HG03520 (cell line): ENCODE measurements around the gene PNPO.

Experiments used
- ATAC-seq: cut with Tn5 transposase; IDR thresholded peaks from one replicate; pipeline ENCODE4 v1.9.1; 2021; ENCODE audit warnings: mild to moderate bottlenecking, moderate library complexity; ENCODE audit not compliant: unreplicated experiment

The PNPO gene

GRCh38 chr17:47941246-47942095 lies at the start of gene PNPO:
TSS of gene PNPO (plus strand) at chr17:47941571. CDS start at chr17:47941676, 105 bp downstream.
- peak; percentile 87 for ATAC-seq

DNA sequence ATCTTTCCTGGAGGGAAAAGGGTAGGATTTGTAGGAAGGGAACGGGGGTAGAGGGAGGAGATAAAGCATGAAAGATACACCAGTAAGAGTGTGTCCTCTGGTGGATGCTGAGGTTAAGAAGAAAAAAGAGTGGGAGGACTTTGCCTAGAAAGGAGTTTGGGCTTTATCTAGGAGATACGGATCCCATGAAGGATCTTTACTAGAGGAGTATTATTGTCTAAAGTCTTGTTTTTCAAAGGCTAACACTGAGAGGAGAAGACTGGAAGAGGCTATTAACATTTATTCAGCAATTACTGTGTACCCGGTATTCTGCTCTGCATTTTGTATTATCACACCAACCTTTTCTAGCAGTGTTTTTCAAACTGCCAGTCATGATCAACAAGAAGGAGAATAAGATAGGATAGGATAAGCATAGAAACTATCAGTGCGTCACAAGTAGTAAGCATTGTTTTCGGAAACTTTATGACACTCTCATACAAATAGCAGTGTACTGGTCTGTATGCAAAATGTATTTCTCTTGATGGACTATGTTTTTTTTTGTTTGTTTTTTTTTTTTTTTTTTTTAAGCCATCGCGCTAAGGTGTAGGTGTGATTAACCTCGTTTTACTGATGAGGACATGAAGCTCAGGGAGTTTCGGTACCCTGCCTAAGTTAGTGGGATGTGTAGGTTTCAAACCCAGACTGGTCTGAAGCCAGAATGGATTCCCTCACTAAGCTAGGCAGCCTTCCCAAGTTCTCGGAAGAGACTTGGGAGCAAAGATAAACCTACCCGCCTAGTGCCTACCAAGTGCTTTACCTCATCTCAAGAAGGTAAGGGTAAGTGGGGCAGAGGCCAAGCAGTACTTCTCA lies 46.6 kb upstream of the PNPO start:
- ATAC-seq, result no peak

- no peak for ATAC-seq
Measured at GRCh38 chr17:47895347-47895855, 46.0 kb upstream of the PNPO start.

DNA sequence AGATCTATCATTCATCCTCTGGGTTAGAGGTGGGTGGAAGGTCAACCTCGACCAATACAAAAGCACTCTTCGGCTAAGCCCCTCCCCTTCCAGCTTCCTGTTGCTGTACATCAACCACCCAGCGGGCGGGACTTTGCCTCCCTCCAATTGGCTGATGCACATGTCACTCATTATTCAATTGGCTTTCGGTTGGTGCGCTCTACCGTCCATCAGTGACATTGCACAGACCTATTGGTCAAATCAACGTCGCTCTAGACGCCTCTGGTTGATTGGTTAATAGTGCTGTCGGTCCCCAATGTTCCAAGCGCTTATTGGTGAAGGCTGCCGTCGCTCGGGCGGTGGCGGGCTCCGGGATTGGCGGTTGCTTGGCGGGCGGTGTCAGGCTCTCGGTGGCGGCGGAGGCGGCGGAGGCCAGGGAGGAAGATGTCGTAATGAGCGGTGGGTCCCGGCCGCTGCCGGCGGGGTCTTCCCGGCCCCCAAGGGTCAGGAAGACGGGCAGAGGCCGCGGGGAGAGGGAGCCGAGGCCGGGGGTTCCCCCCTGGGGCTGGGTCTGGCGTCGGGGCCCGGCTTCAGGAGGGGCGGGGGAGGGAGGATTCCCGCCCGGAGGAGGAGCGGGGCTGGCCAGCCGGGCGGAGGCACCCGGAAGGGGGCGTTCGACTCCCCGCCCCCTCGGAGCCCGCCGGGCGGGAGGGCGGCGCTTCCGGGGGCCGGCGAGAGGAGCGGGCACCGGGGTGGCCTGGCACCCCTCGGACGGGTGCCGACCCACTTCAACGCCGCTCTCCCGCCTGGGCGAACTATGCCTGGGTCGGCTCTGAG lies 45.3 kb upstream of the PNPO start, which contains the start of gene SP2:
Gene SP2, plus strand, starts transcription at position 381 of the 816 bp plus-strand sequence. Its CDS starts 51 bp downstream, at position 432.
- ATAC-seq, result peak; percentile 91

- no peak for ATAC-seq
Measured at GRCh38 chr17:47896672-47897490, 44.5 kb upstream of the PNPO start.

GRCh38 chr17:47897561-47897960 lies 43.8 kb upstream of the PNPO start:
- no peak for ATAC-seq

DNA sequence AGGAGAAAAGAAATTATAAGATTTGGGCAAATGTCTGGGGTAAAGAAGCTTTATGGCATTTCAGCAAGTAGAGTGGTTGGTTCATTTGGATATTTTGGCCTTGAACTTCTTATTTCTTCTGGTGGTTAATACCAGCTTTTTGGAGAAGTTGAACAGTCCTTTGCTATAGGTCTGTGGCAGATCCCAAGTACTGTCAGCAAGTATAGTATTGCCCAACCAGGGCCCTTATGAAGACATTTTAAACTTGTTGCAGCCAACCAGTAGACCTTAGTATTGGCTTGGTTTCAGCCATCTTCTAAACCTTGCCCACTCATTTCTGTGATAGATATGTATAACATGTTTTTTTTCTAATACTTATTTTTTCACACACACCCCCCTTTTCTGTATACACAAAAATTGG lies 43.1 kb upstream of the PNPO start:
- no peak for ATAC-seq

DNA sequence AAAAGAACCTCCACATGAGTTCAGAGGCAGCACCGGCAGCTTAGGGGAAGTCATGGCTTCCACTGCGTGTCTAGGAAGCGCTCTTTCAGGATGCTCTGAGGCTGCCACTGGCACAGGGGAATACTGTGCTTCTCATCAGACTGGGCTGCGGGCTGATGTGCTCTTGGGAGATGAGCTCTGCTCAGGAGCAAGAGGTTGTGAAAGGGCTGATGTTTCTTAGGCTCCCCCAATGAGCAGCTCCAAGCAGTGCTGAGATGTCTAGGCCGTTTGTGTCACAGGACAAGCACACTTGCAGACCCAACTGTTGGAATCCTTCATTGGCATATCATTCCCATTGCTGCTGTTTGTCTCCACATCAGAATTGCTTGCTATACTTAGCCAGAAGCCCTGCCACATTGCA lies 41.7 kb upstream of the PNPO start:
- ATAC-seq, result no peak

DNA sequence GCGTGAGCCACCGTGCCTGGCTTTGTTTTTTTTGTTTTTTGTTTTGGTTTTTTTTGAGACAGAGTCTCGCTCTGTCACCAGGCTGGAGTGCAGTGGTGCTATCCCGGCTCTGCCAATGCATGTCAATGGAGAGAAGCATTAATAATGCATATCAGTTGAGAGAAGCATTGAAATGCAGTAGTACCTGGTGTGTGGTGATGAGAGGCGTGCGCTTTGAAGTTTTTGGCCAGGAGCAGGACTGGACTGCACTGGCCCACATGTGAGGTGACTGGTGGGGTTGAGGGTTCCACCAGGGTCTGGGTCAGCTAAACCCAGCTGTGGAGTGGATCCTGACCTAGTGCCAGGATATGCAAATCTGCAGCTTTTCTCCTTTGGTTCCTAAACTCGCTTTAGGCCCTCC lies 39.9 kb upstream of the PNPO start:
- ATAC-seq, result no peak

GRCh38 chr17:47902039-47902744 lies 39.2 kb upstream of the PNPO start:
- no peak for ATAC-seq

DNA sequence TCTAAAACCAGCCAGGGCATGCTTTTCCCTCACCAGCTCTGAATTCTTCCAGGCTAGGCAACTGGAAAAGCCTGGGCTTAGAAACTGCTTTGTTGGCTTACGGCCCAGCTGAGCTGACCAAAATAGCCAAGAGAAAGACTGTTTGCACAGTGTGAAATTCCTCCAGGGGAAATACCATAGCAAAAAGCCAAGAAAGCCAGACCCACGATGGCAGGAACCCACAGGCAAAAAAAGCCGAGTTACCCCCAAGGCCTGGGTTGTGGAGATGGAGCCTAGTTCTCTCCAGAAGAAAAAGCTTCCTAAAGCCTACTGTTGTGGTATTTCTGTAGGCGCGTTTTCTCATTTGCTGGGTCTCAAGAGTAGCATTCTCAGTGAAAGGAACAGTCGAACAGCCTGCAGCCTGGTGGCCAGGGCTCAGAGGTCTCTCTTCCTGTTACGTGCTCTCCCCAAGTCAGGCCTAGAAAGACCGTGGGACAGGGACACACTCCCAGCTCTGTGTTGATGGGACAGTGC lies 36.1 kb upstream of the PNPO start:
- no peak for ATAC-seq

- no peak for ATAC-seq
Measured at GRCh38 chr17:47906443-47906842, 34.9 kb upstream of the PNPO start.

DNA sequence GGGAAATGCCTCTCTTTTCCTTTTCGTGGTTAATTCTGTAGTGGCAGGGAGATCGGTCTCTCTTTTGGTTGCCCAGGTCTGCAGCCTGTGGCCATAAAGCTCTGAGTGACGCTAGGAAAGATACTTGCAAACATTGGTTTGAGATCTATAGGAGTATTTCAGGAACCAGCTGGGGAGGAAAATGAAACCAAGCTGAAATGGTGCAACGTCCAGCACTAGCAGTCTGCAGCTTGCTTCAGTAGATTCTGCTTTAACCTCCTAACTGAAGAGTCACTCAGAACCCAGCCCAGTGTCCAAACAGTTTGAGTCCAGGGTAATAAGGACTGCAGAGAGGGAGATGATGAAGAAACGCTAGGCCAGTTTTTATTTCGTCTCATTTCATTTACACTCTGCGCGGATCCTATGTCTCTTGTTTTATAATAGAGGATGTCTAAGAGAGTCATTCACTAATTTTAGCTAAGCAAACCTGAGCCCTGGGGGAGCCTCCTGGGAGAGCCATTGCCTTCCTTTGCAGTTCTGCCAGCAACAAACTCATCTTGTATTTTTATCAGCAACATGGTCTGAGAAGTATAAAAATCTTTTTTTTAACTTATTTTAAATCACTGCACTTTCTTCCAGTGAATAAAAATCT lies 33.3 kb upstream of the PNPO start:
- ATAC-seq, result no peak

DNA sequence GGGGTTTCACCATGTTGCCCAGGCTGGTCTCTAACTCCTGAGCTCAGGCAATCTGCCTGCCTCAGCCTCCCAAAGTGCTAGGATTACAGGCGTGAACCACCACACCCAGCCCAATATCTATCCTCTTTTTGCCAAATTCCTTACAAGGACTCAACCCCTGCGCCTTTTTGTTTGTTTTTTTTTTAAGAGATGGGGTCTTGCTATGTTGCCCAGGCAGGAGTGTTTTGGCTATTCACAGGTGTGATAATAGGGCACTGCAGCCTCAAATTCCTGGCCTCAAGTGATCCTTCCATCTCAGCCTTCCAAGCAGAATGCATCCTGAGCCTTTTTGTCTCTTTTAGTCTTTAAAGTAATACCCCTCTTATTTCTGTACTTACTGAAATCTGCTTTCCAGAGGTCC lies 28.3 kb upstream of the PNPO start:
- ATAC-seq, result no peak

DNA sequence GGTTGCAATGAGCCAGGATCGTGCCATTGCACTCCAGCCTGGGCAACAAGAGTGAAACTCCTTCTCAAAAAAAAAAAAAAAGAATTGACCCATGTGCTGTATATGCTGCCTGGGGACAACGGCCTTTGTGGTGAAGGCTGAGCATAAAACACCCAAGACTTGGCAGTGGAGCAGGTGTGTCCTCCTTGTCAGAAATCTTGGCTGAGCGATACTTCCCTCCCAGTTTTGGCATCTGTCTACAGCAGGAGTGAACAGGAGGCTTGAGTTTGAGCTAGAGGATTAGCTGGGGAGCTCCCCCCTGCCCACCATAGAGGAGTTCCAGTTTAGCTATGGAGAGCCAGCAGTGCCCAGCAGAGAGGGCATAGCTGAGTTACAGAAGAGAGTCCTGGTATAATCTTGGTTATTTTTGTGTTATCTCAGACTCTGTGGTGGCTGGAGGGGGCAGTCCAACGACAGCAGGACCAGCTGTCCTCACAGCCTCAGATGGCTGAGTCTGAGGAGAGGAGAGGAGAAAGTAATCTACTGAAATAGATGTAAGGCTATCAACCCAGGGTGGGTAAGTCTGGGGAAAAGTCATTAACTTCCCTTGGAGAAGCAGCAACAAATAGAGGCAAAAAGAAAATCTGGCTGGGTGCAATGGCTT lies 26.9 kb upstream of the PNPO start:
- ATAC-seq, result no peak

- ATAC-seq, result no peak
Measured at GRCh38 chr17:47915776-47916398, 25.5 kb upstream of the PNPO start.

GRCh38 chr17:47916489-47917208 lies 24.7 kb upstream of the PNPO start:
- no peak for ATAC-seq
